IMR-90 (cell line): ENCODE measurements around the gene ARSH. TPM values are rescaled to one million over a fixed set of nuclear protein-coding genes. Genes with fewer than 3 reads are reported as not detected.

ENCODE experiments used
- ATAC-seq: fragments of 200-7000 bp; cut with Tn5 transposase; 2 replicates; pipeline ENCODE4 v1.9.1; 2020; ENCODE audit warnings: low read depth, mild to moderate bottlenecking, moderate library complexity
- BruUV-seq: library from RNA; stranded (reverse); fragments of 400-500 nt; replicated peaks from 2 replicates; lab custom pipeline; 2021; lab: Mats Ljungman, UMichigan
- CTCF ChIA-PET: fragments of 300-600 bp; formaldehyde crosslinking; extraction: SDS; loops from one replicate; lab custom pipeline; 2021; ENCODE audit warnings: antibody characterized with exemption; lab: Yijun Ruan, JAX
- POLR2A ChIA-PET: fragments of 300-600 bp; sonication (Branson Sonifier 250); formaldehyde crosslinking; loops from one replicate; lab custom pipeline; 2022; ENCODE audit warnings: antibody characterized with exemption; ENCODE audit not compliant: unreplicated experiment; lab: Charles Lee
- DNase-seq: peaks from one replicate; pipeline ENCODE4 v3.0.0; 2013
- H2AFZ ChIP-seq: replicated peaks from 2 replicates; pipeline ENCODE3; 2013; ENCODE audit warnings: low read length, mild to moderate bottlenecking; ENCODE audit not compliant: poor library complexity
- H2AK5ac ChIP-seq: 2 replicates; pipeline ENCODE4 v1.6.1; 2013; ENCODE audit warnings: low read depth, low read length, inconsistent platforms
- H2AK9ac ChIP-seq: replicated peaks from 2 replicates; pipeline ENCODE3; 2013; ENCODE audit warnings: mild to moderate bottlenecking, low read depth, low read length, moderate library complexity; ENCODE audit not compliant: poor library complexity
- H2BK120ac ChIP-seq: 2 replicates; pipeline ENCODE4 v1.6.1; 2013; ENCODE audit warnings: low read depth, low read length, inconsistent platforms
- H2BK15ac ChIP-seq: 3 replicates; pipeline ENCODE4 v1.6.1; 2013; ENCODE audit warnings: low read depth, low read length, inconsistent platforms
- H2BK20ac ChIP-seq: 2 replicates; pipeline ENCODE4 v1.6.1; 2013; ENCODE audit warnings: low read depth, mild to moderate bottlenecking, inconsistent platforms, low read length, moderate library complexity
- H2BK5ac ChIP-seq: 2 replicates; pipeline ENCODE4 v1.6.1; 2013; ENCODE audit warnings: mild to moderate bottlenecking, low read depth, low read length, inconsistent platforms; ENCODE audit not compliant: poor library complexity, severe bottlenecking
- H3K14ac ChIP-seq: replicated peaks from 2 replicates; pipeline ENCODE4 v1.6.1; 2013; ENCODE audit warnings: low read depth, low read length, inconsistent platforms
- H3K18ac ChIP-seq: 2 replicates; pipeline ENCODE4 v1.6.1; 2013; ENCODE audit warnings: low read depth, low read length, control low read depth
- H3K23ac ChIP-seq: 2 replicates; pipeline ENCODE4 v1.6.1; 2013; ENCODE audit warnings: low read depth, low read length, inconsistent platforms
- H3K27ac ChIP-seq: 2 replicates; pipeline ENCODE4 v1.5.1; 2013; ENCODE audit warnings: mild to moderate bottlenecking, control low read depth, low read length; ENCODE audit not compliant: insufficient read depth
- H3K27me3 ChIP-seq: 2 replicates; pipeline ENCODE4 v1.6.1; 2013; ENCODE audit warnings: low read length; ENCODE audit not compliant: control insufficient read depth, insufficient read depth
- H3K36me3 ChIP-seq: 2 replicates; pipeline ENCODE4 v1.6.1; 2013; ENCODE audit warnings: low read length, mixed read lengths; ENCODE audit not compliant: control insufficient read depth, insufficient read depth
- H3K4ac ChIP-seq: 2 replicates; pipeline ENCODE4 v1.6.1; 2013; ENCODE audit warnings: low read depth, low read length, inconsistent platforms
- H3K4me1 ChIP-seq: 2 replicates; pipeline ENCODE4 v1.6.1; 2013; ENCODE audit warnings: low read length, mixed read lengths; ENCODE audit not compliant: control insufficient read depth, insufficient read depth
- H3K4me2 ChIP-seq: 2 replicates; pipeline ENCODE4 v1.6.1; 2013; ENCODE audit warnings: low read depth, mild to moderate bottlenecking, control low read depth, low read length, moderate library complexity
- H3K4me3 ChIP-seq: 2 replicates; pipeline ENCODE4 v1.5.1; 2013; ENCODE audit warnings: low read depth, mild to moderate bottlenecking, control low read depth, low read length, moderate library complexity; ENCODE audit not compliant: insufficient read depth
- H3K56ac ChIP-seq: 2 replicates; pipeline ENCODE4 v1.6.1; 2013; ENCODE audit warnings: low read length, inconsistent platforms; ENCODE audit not compliant: insufficient read depth; ENCODE audit errors: extremely low read depth
- H3K79me1 ChIP-seq, 2 experiments: 2 replicates each; pipeline ENCODE4 v1.6.1; 2013; ENCODE audit warnings: low read length in 2 of 2, inconsistent platforms in 1 of 2, low read depth in 1 of 2
- H3K9ac ChIP-seq: 2 replicates; pipeline ENCODE4 v1.6.1; 2013; ENCODE audit warnings: low read depth, low read length, control low read depth
- H3K9me1 ChIP-seq: 2 replicates; pipeline ENCODE4 v1.6.1; 2013; ENCODE audit warnings: low read length, inconsistent platforms; ENCODE audit not compliant: insufficient read depth
- H3K9me3 ChIP-seq: 2 replicates; pipeline ENCODE4 v1.6.1; 2013; ENCODE audit warnings: low read length; ENCODE audit not compliant: control insufficient read depth, insufficient read depth
- H4K20me1 ChIP-seq: 2 replicates; pipeline ENCODE4 v1.6.1; 2013; ENCODE audit warnings: low read length, inconsistent platforms; ENCODE audit not compliant: insufficient read depth
- H4K5ac ChIP-seq: 2 replicates; pipeline ENCODE4 v1.6.1; 2013; ENCODE audit warnings: mild to moderate bottlenecking, low read depth, low read length, control low read depth
- H4K8ac ChIP-seq, 2 experiments: 2 replicates each; pipeline ENCODE4 v1.6.1; 2013; ENCODE audit warnings: low read depth in 2 of 2, low read length in 2 of 2, control low read depth in 1 of 2, inconsistent platforms in 1 of 2
- H4K91ac ChIP-seq: 2 replicates; pipeline ENCODE4 v1.6.1; 2013; ENCODE audit warnings: low read depth, low read length, inconsistent platforms; ENCODE audit not compliant: insufficient read depth
- BHLHE40 ChIP-seq: fragments of 150-350 bp; IDR thresholded peaks from 2 replicates; pipeline ENCODE4 v1.6.1; 2016; ENCODE audit warnings: mild to moderate bottlenecking, low read depth, low read length
- CEBPB ChIP-seq: IDR thresholded peaks from 2 replicates; pipeline ENCODE4 v1.6.1; 2012; ENCODE audit warnings: low read depth, low read length, improper control_type of control experiment
- CHD1 ChIP-seq: IDR thresholded peaks from 2 replicates; pipeline ENCODE4 v1.6.1; 2012; ENCODE audit warnings: low read depth, low read length, improper control_type of control experiment
- ELK1 ChIP-seq: fragments of 150-350 bp; IDR thresholded peaks from 2 replicates; pipeline ENCODE4 v1.6.1; 2016; ENCODE audit warnings: low read depth, mild to moderate bottlenecking, low read length, moderate library complexity, borderline replicate concordance
- FOS ChIP-seq: fragments of 150-350 bp; IDR thresholded peaks from 2 replicates; pipeline ENCODE4 v1.6.1; 2016; ENCODE audit warnings: low read depth, low read length
- MAFK ChIP-seq: IDR thresholded peaks from 2 replicates; pipeline ENCODE4 v1.6.1; 2012; ENCODE audit warnings: low read depth, low read length, improper control_type of control experiment
- MAZ ChIP-seq: IDR thresholded peaks from 2 replicates; pipeline ENCODE4 v1.6.1; 2012; ENCODE audit warnings: low read depth, mild to moderate bottlenecking, low read length, improper control_type of control experiment, moderate library complexity, borderline replicate concordance
- MXI1 ChIP-seq: IDR thresholded peaks from 2 replicates; pipeline ENCODE4 v1.6.1; 2012; ENCODE audit warnings: low read depth, mild to moderate bottlenecking, low read length, moderate library complexity, borderline replicate concordance
- NFE2L2 ChIP-seq: fragments of 150-350 bp; IDR thresholded peaks from 2 replicates; pipeline ENCODE4 v1.6.1; 2016; ENCODE audit warnings: low read depth, mild to moderate bottlenecking, low read length
- POLR2A ChIP-seq: IDR thresholded peaks from 2 replicates; pipeline ENCODE4 v1.6.1; 2012; ENCODE audit warnings: mild to moderate bottlenecking, low read depth, low read length
- RAD21 ChIP-seq: IDR thresholded peaks from 2 replicates; pipeline ENCODE4 v1.6.1; 2012; ENCODE audit warnings: low read length, improper control_type of control experiment
- RCOR1 ChIP-seq: IDR thresholded peaks from 2 replicates; pipeline ENCODE4 v1.6.1; 2012; ENCODE audit warnings: mild to moderate bottlenecking, low read length, improper control_type of control experiment; ENCODE audit not compliant: insufficient replicate concordance
- RFX5 ChIP-seq: IDR thresholded peaks from 2 replicates; pipeline ENCODE4 v1.8.0; 2012; ENCODE audit warnings: low read depth, mild to moderate bottlenecking, low read length, moderate library complexity
- SMC3 ChIP-seq: fragments of 150-350 bp; IDR thresholded peaks from 2 replicates; pipeline ENCODE4 v1.6.1; 2016; ENCODE audit warnings: low read depth, mild to moderate bottlenecking, antibody characterized with exemption, low read length, moderate library complexity
- USF2 ChIP-seq: fragments of 150-350 bp; IDR thresholded peaks from 2 replicates; pipeline ENCODE4 v1.6.1; 2017; ENCODE audit warnings: mild to moderate bottlenecking, antibody characterized with exemption, low read length, low read depth
- WGBS, 2 experiments: methylation state at CpG; one replicate each; pipeline versions ENCODE4 v1.1.5 to v1.1.7; 2013; ENCODE audit warnings: missing lambda C conversion rate in 2 of 2; ENCODE audit not compliant: insufficient read length in 1 of 2; ENCODE audit errors: extremely low coverage in 2 of 2; 5-methylcytosine and 5-hydroxymethylcytosine counted together
- dilution Hi-C: fragments of 300-500 bp; cut with HindIII; formaldehyde crosslinking; loops from one replicate; pipeline ENCODE4 v1.14.3; 2018; ENCODE audit warnings: low sequenced_read_pairs; ENCODE audit not compliant: unreplicated experiment
- in situ Hi-C: fragments of 300-500 bp; cut with MboI; formaldehyde crosslinking; loops from 3 replicates; pipeline ENCODE4 v1.14.3; 2019; ENCODE audit warnings: low sequenced_read_pairs, inconsistent platforms, mixed read lengths
- intact Hi-C: fragments of 100-400 bp; cut with micrococcal nuclease; formaldehyde crosslinking; loops from 2 replicates; pipeline ENCODE4 v1.10.0; 2022
- polyA plus RNA-seq, 3 experiments: library from polyadenylated mRNA; depleted of rRNA; stranded (reverse); fragments of >200 nt; gene quantifications; 2 replicates each; pipeline ENCODE4 v1.2.3, GENCODE V29; 2012; ENCODE audit warnings: low replicate concordance in 1 of 3
- total RNA-seq: library from RNA; depleted of rRNA; stranded (reverse); fragments of >200 nt; gene quantifications from 2 replicates; pipeline ENCODE4 v1.2.3, GENCODE V29; 2012
- TF ChIP-seq, protein P1 (sequence below): conservative IDR thresholded peaks from 2 replicates; pipeline ENCODE4 v1.5.1; 2012; ENCODE audit warnings: mild to moderate bottlenecking, low read depth, low read length, improper control_type of control experiment

Gene ARSH
- total and polyA plus RNA-seq, 2 of the 4 experiments (the other 2 are of a cell fraction) = not detected

GRCh38 chrX:3044671-3045070, 38.3 kb downstream of the ARSH start:
- TF ChIP-seq RFX5 = no peak
- no peak for TF ChIP-seq FOS
- TF ChIP-seq MAFK = no peak
- TF ChIP-seq RAD21 = no peak
- TF ChIP-seq, protein P1, sequence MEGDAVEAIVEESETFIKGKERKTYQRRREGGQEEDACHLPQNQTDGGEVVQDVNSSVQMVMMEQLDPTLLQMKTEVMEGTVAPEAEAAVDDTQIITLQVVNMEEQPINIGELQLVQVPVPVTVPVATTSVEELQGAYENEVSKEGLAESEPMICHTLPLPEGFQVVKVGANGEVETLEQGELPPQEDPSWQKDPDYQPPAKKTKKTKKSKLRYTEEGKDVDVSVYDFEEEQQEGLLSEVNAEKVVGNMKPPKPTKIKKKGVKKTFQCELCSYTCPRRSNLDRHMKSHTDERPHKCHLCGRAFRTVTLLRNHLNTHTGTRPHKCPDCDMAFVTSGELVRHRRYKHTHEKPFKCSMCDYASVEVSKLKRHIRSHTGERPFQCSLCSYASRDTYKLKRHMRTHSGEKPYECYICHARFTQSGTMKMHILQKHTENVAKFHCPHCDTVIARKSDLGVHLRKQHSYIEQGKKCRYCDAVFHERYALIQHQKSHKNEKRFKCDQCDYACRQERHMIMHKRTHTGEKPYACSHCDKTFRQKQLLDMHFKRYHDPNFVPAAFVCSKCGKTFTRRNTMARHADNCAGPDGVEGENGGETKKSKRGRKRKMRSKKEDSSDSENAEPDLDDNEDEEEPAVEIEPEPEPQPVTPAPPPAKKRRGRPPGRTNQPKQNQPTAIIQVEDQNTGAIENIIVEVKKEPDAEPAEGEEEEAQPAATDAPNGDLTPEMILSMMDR = no peak
- TF ChIP-seq USF2 = no peak
- no peak for TF ChIP-seq CEBPB
- no peak for TF ChIP-seq MXI1
- no peak for TF ChIP-seq MAZ
- no peak for TF ChIP-seq NFE2L2
- no peak for TF ChIP-seq BHLHE40
- TF ChIP-seq RCOR1 = no peak
- TF ChIP-seq SMC3 = no peak
- TF ChIP-seq CHD1 = no peak
- TF ChIP-seq ELK1 = no peak
- TF ChIP-seq POLR2A = no peak
- H2AK9ac ChIP-seq = no peak overlapping the region
- H2BK120ac ChIP-seq = no peak overlapping the region
- H4K20me1 ChIP-seq = no peaks in the 10 kb centered on the region
- H2AFZ ChIP-seq = no peak overlapping the region
- no TSS peak for BruUV-seq
- H3K14ac ChIP-seq = no peak overlapping the region
- H3K36me3 ChIP-seq = no peaks in the 10 kb centered on the region
- dilution Hi-C loops (no loop called here), intact Hi-C loops (loop anchor here (1.0 kb wide), 1 partner anchor 35 kb away; no protein-coding TSS in a partner anchor), in situ Hi-C loops (no loop called here)
- H4K5ac ChIP-seq = no peak overlapping the region
- ChIA-PET CTCF (no interaction called here), POLR2A (no interaction called here)
- no peak overlapping the region for H3K4me2 ChIP-seq
- no peak overlapping the region for H3K27ac ChIP-seq
- H3K79me1 ChIP-seq = no peaks in the 10 kb centered on the region
- H3K27me3 ChIP-seq = no peaks in the 10 kb centered on the region
- no peak overlapping the region for H2BK20ac ChIP-seq
- H2AK5ac ChIP-seq = no peak overlapping the region
- no peak overlapping the region for H3K4ac ChIP-seq
- H2BK15ac ChIP-seq = no peak overlapping the region
- no peaks in the 10 kb centered on the region for H3K9me1 ChIP-seq
- H3K4me1 ChIP-seq = no peaks in the 10 kb centered on the region
- ATAC-seq (no peak), DNase-seq (no peak)
- H4K91ac ChIP-seq = no peak overlapping the region
- 60% methylated on average over 1 of the region's 6 CpGs; no CpG with 5 or more reads in 1 of the 2 experiments for WGBS, 2 experiments
- no peak overlapping the region for H4K8ac ChIP-seq
- H3K9me3 ChIP-seq = 0 out of 2 replicates have a peak, but pooled peaks cover 1% of the 10 kb centered on the region
- no peak overlapping the region for H3K18ac ChIP-seq
- no peak overlapping the region for H3K4me3 ChIP-seq
- H2BK5ac ChIP-seq = no peak overlapping the region
- no peak overlapping the region for H3K56ac ChIP-seq
- no peak overlapping the region for H3K9ac ChIP-seq
- no peak overlapping the region for H3K23ac ChIP-seq
